ENCODE measurements around the gene UBE2B. TPM values are rescaled to one million over a fixed set of nuclear protein-coding genes. Genes with fewer than 3 reads are reported as not detected.

The UBE2B gene
- total RNA-seq, 1 experiment from 2014 or later, result 132 TPM

GRCh38 chr5:134426361-134426760, 55.0 kb downstream of the UBE2B start:
- Mint-ChIP-seq H3K27me3 (ENCODE audit: unreplicated experiment) (no peaks in the 10 kb centered on the region), H3K4me3 (ENCODE audit: low read depth, unreplicated experiment) (no peak overlapping the region), H3K4me1 (ENCODE audit: low read depth, unreplicated experiment) (no peaks in the 10 kb centered on the region), H3K9me3 (ENCODE audit: low read depth, unreplicated experiment) (peaks cover 4% of the 10 kb centered on the region), H3K36me3 (ENCODE audit: insufficient read depth, unreplicated experiment) (no peaks in the 10 kb centered on the region), H3K27ac (ENCODE audit: unreplicated experiment) (no peak overlapping the region)
- no peak for DNase-seq
- BruUV-seq (replicated peaks), result no TSS peak
- TF ChIP-seq, protein P1, sequence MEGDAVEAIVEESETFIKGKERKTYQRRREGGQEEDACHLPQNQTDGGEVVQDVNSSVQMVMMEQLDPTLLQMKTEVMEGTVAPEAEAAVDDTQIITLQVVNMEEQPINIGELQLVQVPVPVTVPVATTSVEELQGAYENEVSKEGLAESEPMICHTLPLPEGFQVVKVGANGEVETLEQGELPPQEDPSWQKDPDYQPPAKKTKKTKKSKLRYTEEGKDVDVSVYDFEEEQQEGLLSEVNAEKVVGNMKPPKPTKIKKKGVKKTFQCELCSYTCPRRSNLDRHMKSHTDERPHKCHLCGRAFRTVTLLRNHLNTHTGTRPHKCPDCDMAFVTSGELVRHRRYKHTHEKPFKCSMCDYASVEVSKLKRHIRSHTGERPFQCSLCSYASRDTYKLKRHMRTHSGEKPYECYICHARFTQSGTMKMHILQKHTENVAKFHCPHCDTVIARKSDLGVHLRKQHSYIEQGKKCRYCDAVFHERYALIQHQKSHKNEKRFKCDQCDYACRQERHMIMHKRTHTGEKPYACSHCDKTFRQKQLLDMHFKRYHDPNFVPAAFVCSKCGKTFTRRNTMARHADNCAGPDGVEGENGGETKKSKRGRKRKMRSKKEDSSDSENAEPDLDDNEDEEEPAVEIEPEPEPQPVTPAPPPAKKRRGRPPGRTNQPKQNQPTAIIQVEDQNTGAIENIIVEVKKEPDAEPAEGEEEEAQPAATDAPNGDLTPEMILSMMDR (IDR thresholded peaks at IDR 0.05; ENCODE audit: unreplicated experiment), result no peak
- CTCF ChIA-PET, result no interaction called here
- intact Hi-C loops (cut with micrococcal nuclease; ENCODE audit: unreplicated experiment), result no loop called here

DNA sequence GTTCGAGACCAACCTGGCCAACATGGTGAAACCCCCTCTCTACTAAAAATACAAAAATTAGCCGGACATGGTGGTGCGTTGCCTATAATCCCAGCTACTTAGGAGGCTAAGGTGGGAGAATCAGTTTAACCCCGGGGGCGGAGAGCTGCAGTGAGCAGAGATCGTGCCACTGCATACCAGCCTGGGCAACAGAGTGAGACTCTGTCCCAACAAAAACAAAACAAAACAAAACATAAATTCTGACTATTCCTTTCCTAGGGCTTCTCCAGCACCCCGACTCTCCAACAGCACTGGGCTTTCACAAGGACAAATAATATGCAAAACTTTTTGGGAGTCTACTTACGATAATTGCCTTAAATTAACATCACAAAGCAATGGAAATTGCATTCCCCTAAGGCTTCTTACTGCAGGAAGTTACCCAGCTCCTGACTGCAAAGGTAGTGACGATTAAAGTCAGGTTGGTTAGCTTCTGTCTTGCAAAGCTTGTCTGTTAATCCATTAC, 56.2 kb downstream of the UBE2B start:
- Mint-ChIP-seq H3K4me1 (ENCODE audit: low read depth, unreplicated experiment) (no peaks in the 10 kb centered on the region), H3K27me3 (ENCODE audit: unreplicated experiment) (no peaks in the 10 kb centered on the region), H3K4me3 (ENCODE audit: low read depth, unreplicated experiment) (no peak overlapping the region), H3K36me3 (ENCODE audit: insufficient read depth, unreplicated experiment) (no peaks in the 10 kb centered on the region), H3K9me3 (ENCODE audit: low read depth, unreplicated experiment) (no peaks in the 10 kb centered on the region), H3K27ac (ENCODE audit: unreplicated experiment) (no peak overlapping the region)
- CTCF ChIA-PET, result interaction anchor here (1.5 kb wide), 1 partner anchor 9 kb away, joined by 3 read pairs; no protein-coding TSS in a partner anchor
- no TSS peak for BruUV-seq (replicated peaks)
- intact Hi-C loops (cut with micrococcal nuclease; ENCODE audit: unreplicated experiment), result no loop called here
- DNase-seq, result no peak
- TF ChIP-seq, protein P1 (IDR thresholded peaks at IDR 0.05; ENCODE audit: unreplicated experiment), result no peak

DNA sequence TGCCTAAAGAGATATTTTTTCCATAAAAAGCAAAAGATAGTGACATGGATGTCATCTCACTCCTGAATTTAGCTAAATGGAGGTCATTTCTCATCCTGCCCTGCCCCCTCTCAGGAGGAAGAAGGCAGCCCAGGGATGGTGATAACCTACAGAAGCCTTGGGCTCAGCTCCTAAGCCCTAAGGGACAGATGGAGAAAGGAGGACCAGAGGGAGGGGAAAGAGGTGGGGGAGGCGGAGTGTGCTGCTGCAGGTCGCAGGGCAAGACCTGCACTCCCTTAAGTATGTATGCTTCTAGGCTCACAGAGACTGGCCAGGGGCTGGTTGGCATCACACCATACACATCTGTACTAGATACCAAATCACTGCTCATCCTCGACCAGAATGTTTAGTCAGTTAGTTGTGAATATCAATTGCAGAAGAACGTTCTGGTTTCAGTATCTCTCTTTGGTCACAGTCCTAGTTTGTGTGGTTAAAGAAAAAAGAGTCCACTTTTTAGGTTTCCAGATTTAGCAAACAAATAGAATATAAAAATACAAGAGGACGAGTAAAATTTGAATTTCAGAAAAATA, 58.7 kb downstream of the UBE2B start:
- Mint-ChIP-seq H3K27me3 (ENCODE audit: unreplicated experiment) (no peaks in the 10 kb centered on the region), H3K9me3 (ENCODE audit: low read depth, unreplicated experiment) (no peaks in the 10 kb centered on the region), H3K4me1 (ENCODE audit: low read depth, unreplicated experiment) (peaks cover 10% of the 10 kb centered on the region), H3K4me3 (ENCODE audit: low read depth, unreplicated experiment) (no peak overlapping the region), H3K36me3 (ENCODE audit: insufficient read depth, unreplicated experiment) (no peaks in the 10 kb centered on the region), H3K27ac (ENCODE audit: unreplicated experiment) (no peak overlapping the region)
- no TSS peak for BruUV-seq (replicated peaks)
- DNase-seq, result no peak
- TF ChIP-seq, protein P1 (IDR thresholded peaks at IDR 0.05; ENCODE audit: unreplicated experiment), result no peak
- CTCF ChIA-PET, result no interaction called here
- intact Hi-C loops (cut with micrococcal nuclease; ENCODE audit: unreplicated experiment), result no loop called here

DNA sequence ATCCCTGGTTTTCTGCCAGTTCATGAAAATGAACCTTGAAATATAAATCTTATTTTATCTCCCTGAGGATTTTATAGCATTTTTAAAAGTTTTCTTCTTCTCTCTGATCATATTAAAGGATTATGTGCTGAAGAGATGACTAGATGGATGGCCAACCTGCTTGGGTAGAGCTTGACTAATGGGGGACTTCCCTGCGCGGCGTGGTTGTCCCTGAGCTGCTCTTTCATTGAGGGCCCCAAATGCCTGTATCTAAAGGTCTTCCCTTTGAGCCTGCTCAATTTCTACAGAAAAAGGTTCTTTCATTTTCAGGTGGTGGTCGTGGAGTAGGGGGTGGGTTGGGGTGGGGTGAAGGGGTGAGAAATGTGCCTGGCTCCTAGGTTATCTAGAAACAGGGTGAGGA, 60.8 kb downstream of the UBE2B start:
- TF ChIP-seq, protein P1 (IDR thresholded peaks at IDR 0.05; ENCODE audit: unreplicated experiment), result no peak
- Mint-ChIP-seq H3K4me3 (ENCODE audit: low read depth, unreplicated experiment) (no peak overlapping the region), H3K9me3 (ENCODE audit: low read depth, unreplicated experiment) (no peaks in the 10 kb centered on the region), H3K4me1 (ENCODE audit: low read depth, unreplicated experiment) (peaks cover 31% of the 10 kb centered on the region), H3K27ac (ENCODE audit: unreplicated experiment) (no peak overlapping the region), H3K27me3 (ENCODE audit: unreplicated experiment) (no peaks in the 10 kb centered on the region), H3K36me3 (ENCODE audit: insufficient read depth, unreplicated experiment) (peaks cover 7% of the 10 kb centered on the region)
- BruUV-seq (replicated peaks), result no TSS peak
- CTCF ChIA-PET, result interaction anchor here (0.6 to 0.7 kb wide), 3 partner anchors 18 to 207 kb away, joined by 3 to 4 read pairs (median 3); no protein-coding TSS in a partner anchor
- DNase-seq, result no peak
- intact Hi-C loops (cut with micrococcal nuclease; ENCODE audit: unreplicated experiment), result no loop called here
